GM23338 (cell line): ENCODE measurements around the gene PRPH2. TPM values are rescaled to one million over a fixed set of nuclear protein-coding genes. Genes with fewer than 3 reads are reported as not detected.
A peak's percentile ranks its signal among the peaks of the same experiment; 100 is the strongest.

ENCODE experiments used
- ATAC-seq: fragments of 200-7000 bp; cut with Tn5 transposase; 3 replicates; pipeline ENCODE4 v1.9.1; 2020
- DNase-seq: peaks from one replicate; pipeline ENCODE4 v3.0.0-alpha.2; 2015; ENCODE audit warnings: low spot score
- H2AFZ ChIP-seq: fragments of 200-600 bp; sonication (generic); 2 replicates; pipeline ENCODE4 v1.8.0; 2016; ENCODE audit warnings: antibody characterized with exemption, mild to moderate bottlenecking, moderate library complexity
- H3F3A ChIP-seq: fragments of 200-600 bp; sonication (generic); replicated peaks from 2 replicates; pipeline ENCODE4 v1.8.0; 2017; ENCODE audit warnings: antibody characterized with exemption, mixed run types, low read depth
- H3K27ac ChIP-seq: fragments of 200-600 bp; sonication (generic); 2 replicates; pipeline ENCODE4 v1.6.1; 2016; ENCODE audit warnings: low read depth
- H3K27me3 ChIP-seq: fragments of 200-600 bp; sonication (generic); 2 replicates; pipeline ENCODE4 v1.8.0; 2016; ENCODE audit warnings: mild to moderate bottlenecking, mixed run types, moderate library complexity; ENCODE audit not compliant: insufficient read depth
- H3K36me3 ChIP-seq: fragments of 200-600 bp; sonication (generic); 2 replicates; pipeline ENCODE4 v1.8.0; 2016; ENCODE audit warnings: mild to moderate bottlenecking; ENCODE audit not compliant: insufficient read depth
- H3K4me1 ChIP-seq: fragments of 200-600 bp; sonication (generic); 2 replicates; pipeline ENCODE4 v1.8.0; 2016; ENCODE audit warnings: mild to moderate bottlenecking, moderate library complexity; ENCODE audit not compliant: insufficient read depth
- H3K4me2 ChIP-seq: fragments of 200-600 bp; sonication (generic); 2 replicates; pipeline ENCODE4 v1.7.1; 2017; ENCODE audit warnings: mixed run types
- H3K4me3 ChIP-seq: fragments of 200-600 bp; sonication (generic); 2 replicates; pipeline ENCODE4 v1.6.1; 2016; ENCODE audit warnings: mixed run types
- H3K79me2 ChIP-seq: fragments of 200-600 bp; sonication (generic); replicated peaks from 2 replicates; pipeline ENCODE4 v1.8.0; 2017; ENCODE audit warnings: mild to moderate bottlenecking; ENCODE audit not compliant: insufficient read depth
- H3K9me2 ChIP-seq: fragments of 200-600 bp; sonication (generic); 2 replicates; pipeline ENCODE4 v1.8.0; 2017; ENCODE audit not compliant: insufficient read depth
- H4K20me1 ChIP-seq: fragments of 200-600 bp; sonication (generic); replicated peaks from 2 replicates; pipeline ENCODE4 v1.8.0; 2017; ENCODE audit warnings: mild to moderate bottlenecking; ENCODE audit not compliant: insufficient read depth
- H3K27ac Mint-ChIP-seq: 2 replicates; pipeline ENCODE4 v1.8.0; 2020; ENCODE audit warnings: inconsistent platforms, mild to moderate bottlenecking, moderate library complexity, mixed read lengths
- H3K27me3 Mint-ChIP-seq: 3 replicates; pipeline ENCODE4 v1.8.0; 2022; ENCODE audit warnings: low read depth, mild to moderate bottlenecking, moderate library complexity, mixed read lengths, inconsistent platforms; ENCODE audit not compliant: insufficient read depth, poor library complexity
- H3K36me3 Mint-ChIP-seq: 3 replicates; pipeline ENCODE4 v1.8.0; 2021; ENCODE audit warnings: low read depth, mild to moderate bottlenecking, inconsistent platforms, moderate library complexity, mixed read lengths
- H3K4me1 Mint-ChIP-seq: 3 replicates; pipeline ENCODE4 v1.8.0; 2020; ENCODE audit warnings: mild to moderate bottlenecking, inconsistent platforms, mixed read lengths
- H3K4me3 Mint-ChIP-seq: 3 replicates; pipeline ENCODE4 v1.8.0; 2021; ENCODE audit warnings: moderate library complexity, mild to moderate bottlenecking, inconsistent platforms, mixed read lengths
- H3K9me3 Mint-ChIP-seq: 3 replicates; pipeline ENCODE4 v1.8.0; 2020; ENCODE audit warnings: moderate library complexity, mild to moderate bottlenecking, inconsistent platforms, mixed read lengths
- CREB1 ChIP-seq: fragments of 250-450 bp; sonication (Bioruptor Pico); IDR thresholded peaks from 2 replicates; pipeline ENCODE4 v1.5.0; 2020; ENCODE audit warnings: low read depth, mild to moderate bottlenecking, moderate library complexity
- CTCF ChIP-seq, 2 experiments: fragments of 200-600 bp in 1 of 2; sonication (generic) in 1 of 2; conservative IDR thresholded peaks; 2 replicates each; pipeline versions ENCODE4 v1.5.1 to v1.6.1; 2016 to 2017; ENCODE audit warnings: antibody characterized with exemption in 2 of 2, low read depth in 2 of 2, mild to moderate bottlenecking in 2 of 2, moderate library complexity in 1 of 2
- ETS1 ChIP-seq: IDR thresholded peaks from 2 replicates; pipeline ENCODE4 v1.6.1; 2016; ENCODE audit warnings: antibody characterized with exemption
- EZH2 ChIP-seq: fragments of 200-600 bp; sonication (generic); IDR thresholded peaks from one replicate; pipeline ENCODE4 v1.8.0; 2017; ENCODE audit warnings: antibody characterized with exemption, mild to moderate bottlenecking, low read depth; ENCODE audit not compliant: unreplicated experiment
- EZH2phosphoT487 ChIP-seq: fragments of 200-600 bp; sonication (generic); IDR thresholded peaks from one replicate; pipeline ENCODE4 v1.8.1; 2018; ENCODE audit warnings: antibody characterized with exemption; ENCODE audit not compliant: unreplicated experiment
- JUNB ChIP-seq: IDR thresholded peaks from one replicate; pipeline ENCODE4 v1.6.1; 2016; ENCODE audit warnings: antibody characterized with exemption; ENCODE audit not compliant: unreplicated experiment
- NANOG ChIP-seq: IDR thresholded peaks from 2 replicates; pipeline ENCODE4 v1.6.1; 2016; ENCODE audit warnings: antibody characterized with exemption, borderline replicate concordance
- POLR2AphosphoS5 ChIP-seq: IDR thresholded peaks from 2 replicates; pipeline ENCODE4 v1.6.1; 2016; ENCODE audit warnings: antibody characterized with exemption, low read depth
- STAT1 ChIP-seq: IDR thresholded peaks from one replicate; pipeline ENCODE4 v1.6.1; 2016; ENCODE audit warnings: antibody characterized with exemption; ENCODE audit not compliant: unreplicated experiment
- ZNF114 ChIP-seq: fragments of 250-450 bp; sonication (Bioruptor Pico); IDR thresholded peaks from 2 replicates; pipeline ENCODE4 v1.5.0; 2020; ENCODE audit warnings: mild to moderate bottlenecking, moderate library complexity
- ZNF462 ChIP-seq: fragments of 250-450 bp; sonication (Bioruptor Pico); IDR thresholded peaks from 2 replicates; pipeline ENCODE4 v1.5.0; 2020; ENCODE audit warnings: mild to moderate bottlenecking, moderate library complexity
- polyA plus RNA-seq: library from polyadenylated mRNA; unstranded; fragments of >200 nt; fragmentation: Nextera tagmentation; extraction: Ambion mirVana; gene quantifications from 2 replicates; pipeline ENCODE4 v1.2.1, GENCODE V29; 2016
- total RNA-seq: library from RNA; depleted of rRNA; stranded (reverse); fragments of >200 nt; shearing (Covaris generic); gene quantifications from 2 replicates; pipeline ENCODE4 v1.2.3, GENCODE V29; 2014

The PRPH2 gene
- total and polyA plus RNA-seq, 2 experiments from 2014 or later = 0.50 to 0.52 TPM

- TF ChIP-seq CTCF (conservative IDR thresholded peaks at IDR 0.05; ENCODE audit: low read depth in 2 of 2) (no peak), ETS1 (no peak)
- Histone ChIP-seq H3K4me2 (peak overlapping the region; percentile 90), H3K4me1 (no peaks in the 10 kb centered on the region), H3K27me3 (no peaks in the 10 kb centered on the region), H2AFZ (no peak overlapping the region), H3K27ac (peak overlapping the region; percentile 93), H3K9me2 (no peaks in the 10 kb centered on the region), H3K36me3 (no peaks in the 10 kb centered on the region), H3K4me3 (peak overlapping the region; percentile 90), H3K79me2 (peaks cover 40% of the 10 kb centered on the region), H3F3A (peaks cover 10% of the 10 kb centered on the region), H4K20me1 (peaks cover 11% of the 10 kb centered on the region; the same call in 1 of the 2 replicates)
- Mint-ChIP-seq H3K4me3 (peak overlapping the region; percentile 96), H3K27ac (no peak overlapping the region; the same call in 1 of the 2 replicates), H3K27me3 (peaks cover 11% of the 10 kb centered on the region), H3K36me3 (peaks cover 9% of the 10 kb centered on the region), H3K4me1 (peaks cover 16% of the 10 kb centered on the region), H3K9me3 (no peaks in the 10 kb centered on the region; the same call in 2 of the 3 replicates)
- peak; percentile 2 for ATAC-seq
- DNase-seq = peak; percentile 45
Measured at GRCh38 chr6:42745083-42745639, 22.8 kb upstream of the PRPH2 start.

- no peaks in the 10 kb centered on the region for H3K36me3 ChIP-seq
- Mint-ChIP-seq H3K27ac (peak overlapping the region; percentile 20; the same call in 1 of the 2 replicates), H3K27me3 (peaks cover 11% of the 10 kb centered on the region), H3K36me3 (peaks cover 9% of the 10 kb centered on the region), H3K9me3 (no peaks in the 10 kb centered on the region; the same call in 2 of the 3 replicates), H3K4me1 (peaks cover 16% of the 10 kb centered on the region), H3K4me3 (peak overlapping the region; percentile 96)
- no peak overlapping the region for H2AFZ ChIP-seq
- no peaks in the 10 kb centered on the region for H3K4me1 ChIP-seq
- H3F3A ChIP-seq = peaks cover 10% of the 10 kb centered on the region
- peak; percentile 6 for DNase-seq
- no peaks in the 10 kb centered on the region for H3K9me2 ChIP-seq
- H3K4me3 ChIP-seq = peak overlapping the region; percentile 90
- H3K27me3 ChIP-seq = no peaks in the 10 kb centered on the region
- peak overlapping the region; percentile 90 for H3K4me2 ChIP-seq
- peaks cover 32% of the 10 kb centered on the region for H3K79me2 ChIP-seq
- no peak overlapping the region for H3K27ac ChIP-seq
- no peak for ATAC-seq
- H4K20me1 ChIP-seq = peaks cover 11% of the 10 kb centered on the region; the same call in 1 of the 2 replicates
- TF ChIP-seq CREB1 (no peak), STAT1 (no peak), JUNB (no peak), POLR2AphosphoS5 (no peak), EZH2 (no peak), EZH2phosphoT487 (no peak), NANOG (no peak), ZNF114 (no peak), ZNF462 (CRISPR knock-in tag) (no peak), ETS1 (no peak)
Measured at GRCh38 chr6:42744351-42744893, 22.0 kb upstream of the PRPH2 start.
